Measurements from ENCODE around the gene KRTAP10-4.
"Not testable (repeated sequence)": the region's sequence is repeated elsewhere in the genome, so short reads cannot be mapped to it uniquely, and the experiment has no call there.

DNA sequence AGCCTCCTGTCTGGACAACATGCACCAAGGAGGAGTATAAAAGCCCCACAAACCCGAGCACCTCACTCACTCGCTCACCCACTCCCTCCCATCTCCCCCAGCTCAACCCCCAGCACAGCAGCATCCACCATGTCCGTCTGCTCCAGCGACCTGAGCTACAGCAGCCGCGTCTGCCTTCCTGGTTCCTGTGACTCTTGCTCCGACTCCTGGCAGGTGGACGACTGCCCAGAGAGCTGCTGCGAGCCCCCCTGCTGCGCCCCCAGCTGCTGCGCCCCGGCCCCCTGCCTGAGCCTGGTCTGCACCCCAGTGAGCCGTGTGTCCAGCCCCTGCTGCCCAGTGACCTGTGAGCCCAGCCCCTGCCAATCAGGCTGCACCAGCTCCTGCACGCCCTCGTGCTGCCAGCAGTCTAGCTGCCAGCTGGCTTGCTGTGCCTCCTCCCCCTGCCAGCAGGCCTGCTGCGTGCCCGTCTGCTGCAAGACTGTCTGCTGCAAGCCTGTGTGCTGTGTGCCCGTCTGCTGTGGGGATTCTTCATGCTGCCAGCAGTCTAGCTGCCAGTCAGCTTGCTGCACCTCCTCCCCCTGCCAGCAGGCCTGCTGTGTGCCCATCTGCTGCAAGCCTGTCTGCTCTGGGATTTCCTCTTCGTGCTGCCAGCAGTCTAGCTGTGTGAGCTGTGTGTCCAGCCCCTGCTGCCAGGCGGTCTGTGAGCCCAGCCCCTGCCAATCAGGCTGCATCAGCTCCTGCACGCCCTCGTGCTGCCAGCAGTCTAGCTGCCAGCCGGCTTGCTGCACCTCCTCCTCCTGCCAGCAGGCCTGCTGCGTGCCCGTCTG, at the start of gene KRTAP10-4:
- TF ChIP-seq CTCF (IDR thresholded peaks at IDR 0.05); EZH2 (IDR thresholded peaks at IDR 0.05; ENCODE audit: borderline replicate concordance, insufficient read depth, low read depth, low read length, poor library complexity, severe bottlenecking): not testable (repeated sequence)
